Astrocyte (in vitro differentiated cells and primary cell): ENCODE results near the gene IFIT3. TPM values are rescaled to one million over a fixed set of nuclear protein-coding genes. Genes with fewer than 3 reads are reported as not detected.

Experiments
- DNase-seq: peaks from one replicate; pipeline ENCODE4 v3.0.0-alpha.2; 2010; ENCODE audit warnings: low read depth
- FAIRE-seq: peaks from 2 replicates; lab custom pipeline; 2011; peaks lifted over from hg19 to GRCh38; lab: Jason Lieb, UNC
- H2AFZ ChIP-seq: 2 replicates; pipeline ENCODE4 v1.6.0; 2012; ENCODE audit warnings: low read depth, low read length, inconsistent platforms
- H3K27ac ChIP-seq: 2 replicates; pipeline ENCODE4 v1.5.1; 2011; ENCODE audit warnings: low read depth, low read length, inconsistent platforms
- H3K27me3 ChIP-seq: 2 replicates; pipeline ENCODE4 v1.6.0; 2011; ENCODE audit warnings: low read length, inconsistent platforms; ENCODE audit not compliant: insufficient read depth
- H3K36me3 ChIP-seq: 2 replicates; pipeline ENCODE4 v1.5.1; 2011; ENCODE audit warnings: low read length, inconsistent platforms; ENCODE audit not compliant: insufficient read depth
- H3K4me1 ChIP-seq: 2 replicates; pipeline ENCODE4 v1.5.1; 2011; ENCODE audit warnings: low read length, inconsistent platforms; ENCODE audit not compliant: insufficient read depth
- H3K4me2 ChIP-seq: 2 replicates; pipeline ENCODE4 v1.6.0; 2012; ENCODE audit warnings: low read length, inconsistent platforms
- H3K4me3 ChIP-seq: 2 replicates; pipeline ENCODE4 v1.5.1; 2011; ENCODE audit warnings: low read depth, mild to moderate bottlenecking, low read length, inconsistent platforms; ENCODE audit not compliant: insufficient read depth
- H3K79me2 ChIP-seq: 2 replicates; pipeline ENCODE4 v1.6.0; 2012; ENCODE audit warnings: mild to moderate bottlenecking, low read length, inconsistent platforms; ENCODE audit not compliant: insufficient read depth
- H3K9ac ChIP-seq: 2 replicates; pipeline ENCODE4 v1.6.0; 2012; ENCODE audit warnings: mild to moderate bottlenecking, low read length, inconsistent platforms
- H3K9me3 ChIP-seq: 2 replicates; pipeline ENCODE4 v1.5.1; 2012; ENCODE audit warnings: low read depth, mild to moderate bottlenecking, low read length, inconsistent platforms; ENCODE audit not compliant: insufficient read depth
- H4K20me1 ChIP-seq: 2 replicates; pipeline ENCODE4 v1.6.0; 2012; ENCODE audit warnings: low read length, inconsistent platforms; ENCODE audit not compliant: insufficient read depth
- H3K27ac Mint-ChIP-seq: one replicate; pipeline ENCODE4 v1.8.0; 2021; ENCODE audit warnings: mild to moderate bottlenecking, mixed read lengths; ENCODE audit not compliant: unreplicated experiment
- H3K27me3 Mint-ChIP-seq: one replicate; pipeline ENCODE4 v1.8.0; 2021; ENCODE audit warnings: low read depth, mixed read lengths; ENCODE audit not compliant: unreplicated experiment
- H3K36me3 Mint-ChIP-seq: one replicate; pipeline ENCODE4 v1.8.0; 2021; ENCODE audit warnings: low read depth, mixed read lengths; ENCODE audit not compliant: unreplicated experiment
- H3K4me1 Mint-ChIP-seq: one replicate; pipeline ENCODE4 v1.8.0; 2021; ENCODE audit warnings: low read depth, mixed read lengths; ENCODE audit not compliant: unreplicated experiment
- H3K4me3 Mint-ChIP-seq: one replicate; pipeline ENCODE4 v1.8.0; 2021; ENCODE audit warnings: mild to moderate bottlenecking, moderate library complexity, mixed read lengths; ENCODE audit not compliant: unreplicated experiment
- H3K9me3 Mint-ChIP-seq: one replicate; pipeline ENCODE4 v1.8.0; 2021; ENCODE audit warnings: mild to moderate bottlenecking, mixed read lengths; ENCODE audit not compliant: unreplicated experiment
- CTCF ChIP-seq: IDR thresholded peaks from 2 replicates; pipeline ENCODE4 v1.5.1; 2011; ENCODE audit warnings: low read depth, mild to moderate bottlenecking, inconsistent platforms, low read length, moderate library complexity; ENCODE audit not compliant: insufficient read depth
- EZH2 ChIP-seq: IDR thresholded peaks from 2 replicates; pipeline ENCODE4 v1.6.1; 2012; ENCODE audit warnings: mild to moderate bottlenecking, low read length, inconsistent platforms; ENCODE audit not compliant: insufficient read depth
- total RNA-seq: library from RNA; stranded (reverse); gene quantifications from 2 replicates; pipeline ENCODE4 v1.2.1, GENCODE V29; 2021

Gene IFIT3
- total RNA-seq, 1 donor from 2014 or later = 171 TPM

GRCh38 chr10:89368129-89368528 lies 40.3 kb downstream of the IFIT3 start:
- Histone ChIP-seq H3K27ac (no peak overlapping the region), H3K4me3 (no peak overlapping the region), H3K9me3 (no peaks in the 10 kb centered on the region), H3K4me1 (peaks cover 7% of the 10 kb centered on the region), H3K4me2 (no peak overlapping the region), H3K36me3 (no peaks in the 10 kb centered on the region), H2AFZ (no peak overlapping the region), H3K79me2 (no peaks in the 10 kb centered on the region), H3K9ac (no peak overlapping the region), H4K20me1 (no peaks in the 10 kb centered on the region), H3K27me3 (peaks cover 3% of the 10 kb centered on the region)
- TF ChIP-seq CTCF (no peak), EZH2 (no peak)
- no peak for FAIRE-seq
- no peaks in the 10 kb centered on the region for H3K27me3 Mint-ChIP-seq
- H3K4me1 Mint-ChIP-seq = peaks cover 10% of the 10 kb centered on the region
- H3K9me3 Mint-ChIP-seq = peaks cover 5% of the 10 kb centered on the region
- H3K36me3 Mint-ChIP-seq = no peaks in the 10 kb centered on the region
- H3K27ac Mint-ChIP-seq = no peak overlapping the region
- no peak overlapping the region for H3K4me3 Mint-ChIP-seq
- DNase-seq = no peak

DNA sequence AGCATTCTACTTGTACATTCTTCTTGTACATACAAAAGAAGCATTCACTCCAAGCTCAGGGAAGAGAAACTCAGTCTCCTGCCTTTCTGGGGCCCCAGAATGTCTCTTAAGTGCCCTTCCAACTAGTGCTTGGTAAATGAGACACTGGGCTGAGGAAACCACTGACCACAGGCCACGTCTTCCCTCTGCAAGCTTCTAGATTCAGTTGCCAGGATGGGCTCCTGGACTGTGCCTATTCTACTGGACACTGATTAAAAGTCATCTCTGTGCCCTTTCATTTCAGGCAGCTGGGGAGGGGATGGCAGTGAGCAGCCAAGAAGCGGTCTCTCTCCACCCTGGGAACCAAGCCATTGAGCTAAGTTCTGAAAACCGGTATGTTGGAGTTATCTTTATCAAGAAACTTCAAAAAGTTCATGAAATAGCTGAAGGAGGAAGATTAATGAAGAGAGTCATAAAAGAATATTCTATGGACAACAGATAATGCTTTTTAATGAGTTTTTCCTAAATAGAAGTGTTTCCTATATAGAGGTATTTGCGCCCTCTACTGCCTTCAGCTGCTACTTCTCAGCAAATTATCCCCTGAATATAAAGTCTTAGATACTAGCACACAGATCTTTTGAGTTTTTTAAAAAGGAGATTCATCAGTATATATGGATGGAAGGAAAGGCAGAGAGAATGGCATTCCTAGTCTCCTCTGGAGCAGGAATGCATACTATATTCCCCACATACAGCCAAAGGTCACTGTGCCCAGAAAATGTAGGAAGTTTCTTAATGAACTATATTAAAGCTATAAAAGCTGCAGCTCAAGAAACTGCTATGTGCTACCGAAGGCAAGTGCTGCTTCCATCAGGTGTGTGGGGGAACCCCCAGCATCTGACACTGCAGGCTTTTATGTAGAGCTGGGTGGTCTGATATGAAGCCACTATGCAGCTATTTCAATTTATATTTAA lies 41.6 kb downstream of the IFIT3 start:
- H3K4me3 Mint-ChIP-seq = no peak overlapping the region
- no peak overlapping the region for H3K27ac Mint-ChIP-seq
- Histone ChIP-seq H3K9me3 (no peaks in the 10 kb centered on the region), H3K9ac (no peak overlapping the region), H3K36me3 (no peaks in the 10 kb centered on the region), H3K27me3 (peaks cover 3% of the 10 kb centered on the region), H3K4me3 (no peak overlapping the region), H3K4me2 (peak overlapping the region; percentile 17), H4K20me1 (no peaks in the 10 kb centered on the region), H3K79me2 (no peaks in the 10 kb centered on the region), H2AFZ (peak overlapping the region; percentile 21), H3K27ac (no peak overlapping the region), H3K4me1 (peaks cover 18% of the 10 kb centered on the region)
- FAIRE-seq (no peak), DNase-seq (peak; percentile 73)
- H3K36me3 Mint-ChIP-seq = no peaks in the 10 kb centered on the region
- peaks cover 5% of the 10 kb centered on the region for H3K9me3 Mint-ChIP-seq
- TF ChIP-seq CTCF (peak; percentile 60), EZH2 (no peak)
- no peaks in the 10 kb centered on the region for H3K27me3 Mint-ChIP-seq
- H3K4me1 Mint-ChIP-seq = peaks cover 19% of the 10 kb centered on the region

- peaks cover 22% of the 10 kb centered on the region for H3K4me1 ChIP-seq
- no peak overlapping the region for H3K9ac ChIP-seq
- H3K4me2 ChIP-seq = no peak overlapping the region
- Mint-ChIP-seq H3K27me3 (no peaks in the 10 kb centered on the region), H3K27ac (no peak overlapping the region), H3K9me3 (peaks cover under 1% of the 10 kb centered on the region), H3K4me1 (peaks cover 23% of the 10 kb centered on the region), H3K4me3 (no peak overlapping the region), H3K36me3 (no peaks in the 10 kb centered on the region)
- FAIRE-seq (no peak), DNase-seq (no peak)
- no peaks in the 10 kb centered on the region for H3K79me2 ChIP-seq
- no peaks in the 10 kb centered on the region for H3K9me3 ChIP-seq
- no peak overlapping the region for H3K4me3 ChIP-seq
- H3K36me3 ChIP-seq = no peaks in the 10 kb centered on the region
- peaks cover 3% of the 10 kb centered on the region for H3K27me3 ChIP-seq
- no peak overlapping the region for H3K27ac ChIP-seq
- no peak for TF ChIP-seq CTCF
- no peak for TF ChIP-seq EZH2
- H4K20me1 ChIP-seq = no peaks in the 10 kb centered on the region
- no peak overlapping the region for H2AFZ ChIP-seq
Measured at GRCh38 chr10:89371079-89371478, 43.3 kb downstream of the IFIT3 start.
